HG03565 (cell line): ENCODE measurements around the gene DNAJC15.

Experiments
- ATAC-seq: cut with Tn5 transposase; IDR thresholded peaks from one replicate; pipeline ENCODE4 v1.9.1; 2021; ENCODE audit warnings: mild to moderate bottlenecking, moderate library complexity; ENCODE audit not compliant: unreplicated experiment

The DNAJC15 gene

DNA sequence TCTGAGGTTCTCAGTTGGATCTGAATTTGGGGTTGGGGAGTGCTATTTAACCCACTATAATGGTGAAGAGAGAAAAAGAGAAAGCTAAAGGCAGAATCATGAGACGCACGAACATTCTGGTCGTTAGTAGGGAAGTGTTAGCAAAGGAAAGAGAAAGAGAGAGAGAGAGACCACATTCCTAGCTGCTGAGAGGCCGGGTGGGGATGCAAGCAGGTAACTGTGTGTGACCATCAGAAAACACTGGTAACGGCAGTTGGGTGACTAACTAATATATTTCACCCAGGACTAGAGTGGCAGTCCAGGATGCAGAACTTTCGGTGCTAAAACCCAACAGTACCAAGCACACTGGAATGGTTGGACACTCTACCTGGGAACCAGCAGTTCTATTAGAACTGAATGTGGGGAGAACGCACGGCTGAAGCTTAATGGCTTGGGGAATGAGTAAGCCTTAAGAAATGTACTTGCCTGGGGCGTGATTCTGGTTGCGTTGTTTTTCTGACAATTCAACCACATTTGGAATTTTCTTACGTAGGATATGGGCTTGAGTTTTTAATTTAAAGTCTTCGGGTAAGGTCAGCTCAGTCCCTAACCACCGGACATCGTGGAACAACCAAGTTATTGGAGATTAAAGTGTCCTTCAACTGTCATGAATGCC is 130.2 kb downstream of the DNAJC15 start:
- no peak for ATAC-seq

DNA sequence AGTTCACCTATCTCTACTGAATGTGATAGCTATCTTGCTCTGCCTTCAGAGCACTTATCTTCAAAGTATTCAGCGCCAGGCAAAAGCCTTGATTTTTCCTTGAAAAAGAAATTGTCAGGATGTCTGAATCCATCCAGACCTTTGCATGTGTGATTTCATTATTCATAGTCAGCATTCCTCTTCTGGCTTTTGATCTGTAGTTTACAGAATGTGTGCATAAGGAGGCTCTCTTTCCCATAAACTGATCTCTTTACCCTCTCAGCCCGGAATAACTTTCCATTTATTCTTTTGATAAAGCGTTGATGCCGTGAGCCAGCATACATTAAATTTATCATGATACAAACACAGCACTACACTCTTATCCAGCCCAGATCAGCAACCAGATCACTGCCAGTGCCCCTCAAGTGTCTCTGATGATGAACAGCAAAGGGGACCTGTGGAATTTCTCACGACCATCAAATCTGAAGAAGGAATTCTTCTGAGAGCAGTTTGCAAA is 130.8 kb downstream of the DNAJC15 start:
- no peak for ATAC-seq

DNA sequence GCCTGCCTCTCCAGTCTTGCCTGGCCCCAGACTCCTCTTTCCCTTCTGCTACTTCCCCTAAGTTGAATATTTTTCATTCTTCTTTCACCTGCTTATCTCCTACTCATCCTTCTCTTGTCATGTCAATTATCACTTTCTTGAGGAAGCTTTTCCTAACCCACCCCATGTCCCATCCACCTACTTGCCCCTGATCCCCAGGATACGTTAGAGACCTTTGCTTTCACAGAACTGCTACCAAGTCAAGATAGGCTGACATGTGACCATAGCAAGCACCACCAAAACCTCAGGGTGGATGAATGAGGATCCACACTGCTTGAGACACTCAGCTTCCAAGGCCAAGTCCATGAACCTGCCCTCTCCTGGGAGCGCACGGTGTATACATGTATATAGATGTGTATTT is 131.5 kb downstream of the DNAJC15 start:
- no peak for ATAC-seq

DNA sequence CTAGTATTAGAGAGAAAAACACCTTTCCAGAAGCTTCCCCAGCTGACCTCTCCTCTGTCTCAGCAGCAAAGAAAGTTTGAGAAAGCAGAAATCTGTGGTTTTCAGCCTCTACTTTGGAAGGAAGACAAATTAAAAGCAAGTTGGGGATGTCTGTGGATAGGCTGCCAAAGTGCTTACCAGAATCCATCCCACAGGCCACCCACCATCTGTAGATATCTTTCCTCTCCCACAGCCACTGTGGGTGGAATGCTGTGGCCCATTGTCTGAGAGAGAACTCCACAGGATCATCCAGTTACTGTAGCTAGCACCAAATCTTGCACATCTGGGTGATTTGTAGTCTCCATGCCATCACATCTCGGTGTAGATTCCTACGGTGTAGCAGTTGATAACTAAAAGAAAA is 133.5 kb downstream of the DNAJC15 start:
- no peak for ATAC-seq

DNA sequence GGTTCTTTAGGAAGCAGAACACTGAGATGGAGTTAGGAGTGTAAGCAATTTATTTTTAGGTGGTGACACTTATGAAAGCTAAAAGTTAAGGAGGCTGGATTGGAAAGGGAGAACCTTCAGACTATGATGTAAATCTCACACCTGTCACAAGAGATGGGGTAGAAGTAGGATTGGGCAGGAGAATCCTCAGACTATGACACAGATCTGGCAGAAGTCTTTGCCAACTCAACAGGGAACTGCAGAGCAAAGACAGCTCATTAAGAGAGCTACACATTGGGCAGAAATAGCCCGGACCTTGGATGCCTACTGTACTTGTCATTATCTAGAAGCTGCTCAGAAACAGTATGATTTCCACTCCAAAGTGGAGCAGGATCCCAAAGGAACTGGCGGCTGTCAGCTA is 134.4 kb downstream of the DNAJC15 start:
- ATAC-seq: no peak

DNA sequence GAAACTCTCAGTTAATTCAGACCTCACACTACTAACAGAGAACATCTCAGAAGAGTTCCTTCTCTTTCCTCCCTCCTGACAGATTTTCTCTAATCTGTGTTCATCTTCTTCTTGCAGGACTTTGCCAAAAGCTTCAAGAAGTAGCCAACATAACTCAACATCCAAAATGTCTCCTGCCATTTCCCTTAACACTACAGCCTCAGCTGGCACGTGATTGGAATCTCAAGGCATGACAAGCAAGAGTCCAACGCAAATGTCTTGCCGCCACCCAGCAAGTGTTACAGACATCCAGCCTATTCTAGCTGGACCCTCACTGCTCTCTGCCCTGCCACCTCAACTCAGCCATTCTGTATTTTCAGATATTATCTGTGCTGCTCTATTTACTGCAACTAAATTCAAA is 135.1 kb downstream of the DNAJC15 start:
- ATAC-seq: no peak

DNA sequence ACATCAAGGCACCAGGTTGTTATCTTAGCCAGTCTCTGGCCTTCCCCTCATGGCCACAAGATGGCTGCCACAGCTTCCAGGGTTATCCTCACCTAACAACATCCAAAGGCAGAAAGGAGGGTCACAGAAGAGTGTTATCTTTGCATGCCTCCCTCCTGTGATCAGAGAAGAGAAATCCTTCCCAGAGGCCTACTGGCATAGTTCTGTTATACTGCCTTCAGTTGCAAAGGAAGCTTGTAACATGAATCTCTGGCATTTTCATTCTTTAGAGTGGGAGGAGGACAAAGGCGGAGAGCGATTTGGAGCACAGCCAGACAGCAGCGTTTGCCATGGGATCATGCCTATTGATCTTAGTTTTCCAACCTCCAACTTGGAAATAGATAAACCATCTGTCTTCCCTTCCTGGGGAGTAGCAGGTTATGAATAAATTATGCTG is 135.7 kb downstream of the DNAJC15 start:
- ATAC-seq: no peak
